ENCODE measurements around the gene NAA16. TPM values are rescaled to one million over a fixed set of nuclear protein-coding genes. Genes with fewer than 3 reads are reported as not detected.
"Not testable (repeated sequence)": the region's sequence is repeated elsewhere in the genome, so short reads cannot be mapped to it uniquely, and the experiment has no call there.

NAA16 gene
- total RNA-seq, 2 donors from 2014 or later: 28.3 to 36.3 TPM

GRCh38 chr13:41354416-41354815 lies 43.3 kb downstream of the NAA16 start:
- H3K4me1 ChIP-seq (ENCODE audit: control insufficient read depth in 1 of 2, low read depth in 2 of 2): peaks cover 0 to 2% of the 10 kb centered on the region in 2 donors
- H3K9me3 ChIP-seq: no peaks in the 10 kb centered on the region
- TF ChIP-seq CTCF (IDR thresholded peaks at IDR 0.05): no peak
- no peak overlapping the region for H3K27ac ChIP-seq
- DNase-seq (ENCODE audit: low spot score) (no peak), ATAC-seq (ENCODE audit: insufficient number of reproducible peaks, low FRiP score, low read depth) (no peak)
- H3K36me3 ChIP-seq: peaks cover 6% of the 10 kb centered on the region
- no peaks in the 10 kb centered on the region for H3K27me3 ChIP-seq (replicated peaks; ENCODE audit: insufficient read depth)
- no peak overlapping the region for H3K4me3 ChIP-seq

- not testable (repeated sequence) for H3K4me3 ChIP-seq; H3K27me3 ChIP-seq (replicated peaks; ENCODE audit: insufficient read depth); H3K9me3 ChIP-seq; DNase-seq (ENCODE audit: low spot score); H3K4me1 ChIP-seq (ENCODE audit: control insufficient read depth in 1 of 2, low read depth in 2 of 2); H3K36me3 ChIP-seq; H3K27ac ChIP-seq; ATAC-seq (ENCODE audit: insufficient number of reproducible peaks, low FRiP score, low read depth)
Observed at GRCh38 chr13:41356385-41356648, 45.2 kb downstream of the NAA16 start.

GRCh38 chr13:41356786-41357185 lies 45.7 kb downstream of the NAA16 start:
- DNase-seq (ENCODE audit: low spot score): no peak
- ATAC-seq (ENCODE audit: insufficient number of reproducible peaks, low FRiP score, low read depth): no peak
- Histone ChIP-seq H3K4me3 (no peak overlapping the region), H3K4me1 (ENCODE audit: control insufficient read depth in 1 of 2, low read depth in 2 of 2) (peaks cover 0 to 2% of the 10 kb centered on the region in 2 donors), H3K36me3 (peaks cover 7% of the 10 kb centered on the region), H3K27ac (no peak overlapping the region), H3K9me3 (no peaks in the 10 kb centered on the region), H3K27me3 (replicated peaks; ENCODE audit: insufficient read depth) (no peaks in the 10 kb centered on the region)
- TF ChIP-seq CTCF (IDR thresholded peaks at IDR 0.05): no peak

GRCh38 chr13:41361491-41361890 lies 50.4 kb downstream of the NAA16 start:
- Histone ChIP-seq H3K4me3 (no peak overlapping the region), H3K27me3 (replicated peaks; ENCODE audit: insufficient read depth) (no peaks in the 10 kb centered on the region), H3K4me1 (ENCODE audit: control insufficient read depth in 1 of 2, low read depth in 2 of 2) (no peaks in the 10 kb centered on the region), H3K36me3 (peaks cover 20% of the 10 kb centered on the region), H3K9me3 (no peaks in the 10 kb centered on the region), H3K27ac (no peak overlapping the region)
- TF ChIP-seq CTCF (IDR thresholded peaks at IDR 0.05): no peak
- DNase-seq (ENCODE audit: low spot score): no peak
- ATAC-seq (ENCODE audit: insufficient number of reproducible peaks, low FRiP score, low read depth): no peak

- H3K4me1 ChIP-seq (ENCODE audit: control insufficient read depth in 1 of 2, low read depth in 2 of 2): no peaks in the 10 kb centered on the region
- H3K9me3 ChIP-seq: no peaks in the 10 kb centered on the region
- ATAC-seq (ENCODE audit: insufficient number of reproducible peaks, low FRiP score, low read depth): no peak
- peaks cover 18% of the 10 kb centered on the region for H3K36me3 ChIP-seq
- no peak overlapping the region for H3K4me3 ChIP-seq
- H3K27me3 ChIP-seq (replicated peaks; ENCODE audit: insufficient read depth): no peaks in the 10 kb centered on the region
- DNase-seq (ENCODE audit: low spot score): no peak
- no peak overlapping the region for H3K27ac ChIP-seq
- no peak for TF ChIP-seq CTCF (IDR thresholded peaks at IDR 0.05)
Observed at GRCh38 chr13:41364043-41364442, 53.0 kb downstream of the NAA16 start.

- no peak for ATAC-seq (ENCODE audit: insufficient number of reproducible peaks, low FRiP score, low read depth)
- Histone ChIP-seq H3K36me3 (peaks cover 23% of the 10 kb centered on the region), H3K4me1 (ENCODE audit: control insufficient read depth in 1 of 2, low read depth in 2 of 2) (no peaks in the 10 kb centered on the region), H3K27me3 (replicated peaks; ENCODE audit: insufficient read depth) (no peaks in the 10 kb centered on the region), H3K27ac (no peak overlapping the region), H3K4me3 (no peak overlapping the region), H3K9me3 (no peaks in the 10 kb centered on the region)
- TF ChIP-seq CTCF (IDR thresholded peaks at IDR 0.05): no peak
- no peak for DNase-seq (ENCODE audit: low spot score)
Observed at GRCh38 chr13:41365631-41366030, 54.6 kb downstream of the NAA16 start.
